ENCODE results near the gene POLR1G.

POLR1G gene

GRCh38 chr19:45406226-45407090, at the start of gene POLR1G:
TSS of gene POLR1G (plus strand) at chr19:45406644. CDS start at chr19:45406697, 53 bp downstream.
- peak; percentile 81 to 83 for DNase-seq

GRCh38 chr19:45356760-45357444, 49.5 kb upstream of the POLR1G start:
- no peak for DNase-seq

GRCh38 chr19:45357445-45357783, 49.0 kb upstream of the POLR1G start:
- DNase-seq: no peak

- no peak for DNase-seq
These were observed 48.1 kb upstream of the POLR1G start for GRCh38 chr19:45358213-45358792.

GRCh38 chr19:45361608-45362007, 44.8 kb upstream of the POLR1G start:
- no peak for DNase-seq

- no peak for DNase-seq
These were observed 44.2 kb upstream of the POLR1G start for GRCh38 chr19:45362291-45362690.

- no peak for DNase-seq
These were observed 42.5 kb upstream of the POLR1G start for GRCh38 chr19:45363861-45364459.

GRCh38 chr19:45364696-45365095, 41.7 kb upstream of the POLR1G start:
- DNase-seq: no peak

GRCh38 chr19:45368127-45368526, 38.3 kb upstream of the POLR1G start:
- DNase-seq: no peak

GRCh38 chr19:45368737-45369340, 37.6 kb upstream of the POLR1G start:
- DNase-seq: no peak

GRCh38 chr19:45370410-45371204, 35.8 kb upstream of the POLR1G start, which contains the start of gene ERCC2:
TSS of gene ERCC2 (minus strand) at chr19:45370573. CDS start at chr19:45370540, 33 bp downstream.
- peak; percentile 100 for DNase-seq

- no peak for DNase-seq
These were observed 30.3 kb upstream of the POLR1G start for GRCh38 chr19:45376045-45376724.

- DNase-seq: no peak
These were observed 26.3 kb upstream of the POLR1G start for GRCh38 chr19:45380107-45380506.

- DNase-seq: no peak
These were observed 24.0 kb upstream of the POLR1G start for GRCh38 chr19:45382426-45382825.

- no peak for DNase-seq
These were observed 20.8 kb upstream of the POLR1G start for GRCh38 chr19:45385392-45386221.

- no peak for DNase-seq
These were observed 15.1 kb upstream of the POLR1G start for GRCh38 chr19:45391346-45391745.

- no peak for DNase-seq
These were observed 14.4 kb upstream of the POLR1G start for GRCh38 chr19:45391871-45392665.

- DNase-seq: no peak
These were observed 10.4 kb upstream of the POLR1G start for GRCh38 chr19:45395821-45396617.

GRCh38 chr19:45400192-45400591, 6.3 kb upstream of the POLR1G start:
- no peak for DNase-seq
